ENCODE data around the gene SOX9. TPM values are rescaled to one million over a fixed set of nuclear protein-coding genes. Genes with fewer than 3 reads are reported as not detected.

SOX9 gene
- polyA plus RNA-seq, 1 donor from 2014 or later = not detected

DNA sequence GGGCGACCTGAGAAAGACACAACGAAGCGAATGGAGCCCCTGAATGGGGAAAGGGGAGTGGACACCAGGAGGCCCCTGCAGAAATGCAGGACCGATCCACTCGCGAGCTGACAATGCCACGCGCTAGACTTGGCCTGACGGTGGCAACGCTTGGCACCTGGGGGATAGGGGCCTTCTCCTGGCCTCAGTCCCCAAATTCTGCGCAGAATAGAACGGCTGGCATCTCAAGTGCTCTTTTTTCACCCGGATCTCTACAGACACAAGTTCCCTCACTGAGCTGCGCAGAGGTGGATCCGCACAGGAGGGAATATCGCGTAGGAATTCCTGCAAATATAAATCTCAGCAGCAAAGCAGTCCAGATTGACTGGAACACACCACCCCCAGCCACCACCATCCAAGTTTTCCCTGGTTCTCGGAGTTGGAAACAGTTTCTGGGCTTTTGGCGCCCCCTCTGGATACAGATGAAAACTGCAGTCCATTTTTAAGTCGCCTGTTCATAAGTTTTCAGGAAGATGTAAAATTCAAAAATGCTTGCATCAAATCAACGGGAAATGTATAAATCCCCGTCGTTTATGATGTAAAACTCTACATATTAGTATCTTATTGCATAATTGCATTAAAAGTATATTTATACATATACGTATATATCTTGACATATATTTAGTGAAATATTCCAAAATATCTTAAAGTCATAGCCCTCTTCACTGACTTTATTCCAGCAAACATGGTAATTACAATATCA, 2.3 kb upstream of the SOX9 start:
- Mint-ChIP-seq H3K27me3 (peaks cover 74% of the 10 kb centered on the region), H3K27ac (no peak overlapping the region), H3K36me3 (no peaks in the 10 kb centered on the region), H3K9me3 (peaks cover 0 to 2% (median 0%) of the 10 kb centered on the region in 3 donors), H3K4me1 (peaks cover 0 to 11% (median 5%) of the 10 kb centered on the region in 3 donors), H3K4me3 (peak overlapping the region in 3 of 4 donors; percentile 38 to 67 (median 41))

DNA sequence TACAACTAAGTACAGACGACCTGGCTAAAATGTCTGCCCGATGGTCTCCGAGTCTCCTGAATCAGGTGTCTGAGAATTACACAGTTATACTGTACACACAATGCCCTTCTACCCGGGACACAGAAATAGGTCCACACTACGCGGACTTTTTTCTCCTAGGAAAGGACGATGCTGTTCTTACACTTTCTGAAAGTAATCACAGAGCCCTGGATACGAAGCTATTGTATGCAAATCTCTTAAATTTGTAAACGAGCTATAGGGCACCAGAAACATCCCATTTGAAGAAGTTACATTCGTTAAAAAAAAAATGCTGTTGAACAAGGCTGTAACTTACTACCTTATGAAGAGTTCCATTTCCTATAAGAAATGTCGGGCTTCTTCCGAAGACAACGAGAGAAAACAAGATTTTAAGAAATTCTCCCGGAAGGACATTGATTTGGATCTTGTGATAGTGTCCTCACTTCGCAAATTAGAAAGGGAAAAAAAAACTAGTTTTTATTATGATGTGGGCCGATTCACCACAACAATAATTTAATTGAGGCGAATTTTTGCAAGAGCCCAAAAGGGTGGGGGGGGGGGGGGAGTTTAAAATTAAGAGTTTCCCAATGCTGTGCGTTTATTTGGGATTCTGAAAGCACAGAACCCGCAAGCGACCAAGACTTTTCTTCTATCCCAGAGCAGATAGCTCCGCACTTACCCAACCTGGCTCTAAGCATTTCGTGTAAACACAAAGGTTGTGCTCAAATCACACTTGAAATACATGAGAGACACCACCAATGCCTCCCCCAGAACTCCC, 1.5 kb upstream of the SOX9 start:
- peaks cover 69% of the 10 kb centered on the region for H3K27me3 Mint-ChIP-seq
- H3K27ac Mint-ChIP-seq = peak overlapping the region in 1 of 3 donors; percentile 50
- H3K4me1 Mint-ChIP-seq = peaks cover 0 to 13% (median 9%) of the 10 kb centered on the region in 3 donors
- H3K9me3 Mint-ChIP-seq = peaks cover 0 to 4% (median under 1%) of the 10 kb centered on the region in 3 donors
- peak overlapping the region in 3 of 4 donors; percentile 38 to 81 (median 43) for H3K4me3 Mint-ChIP-seq
- H3K36me3 Mint-ChIP-seq = no peaks in the 10 kb centered on the region

DNA sequence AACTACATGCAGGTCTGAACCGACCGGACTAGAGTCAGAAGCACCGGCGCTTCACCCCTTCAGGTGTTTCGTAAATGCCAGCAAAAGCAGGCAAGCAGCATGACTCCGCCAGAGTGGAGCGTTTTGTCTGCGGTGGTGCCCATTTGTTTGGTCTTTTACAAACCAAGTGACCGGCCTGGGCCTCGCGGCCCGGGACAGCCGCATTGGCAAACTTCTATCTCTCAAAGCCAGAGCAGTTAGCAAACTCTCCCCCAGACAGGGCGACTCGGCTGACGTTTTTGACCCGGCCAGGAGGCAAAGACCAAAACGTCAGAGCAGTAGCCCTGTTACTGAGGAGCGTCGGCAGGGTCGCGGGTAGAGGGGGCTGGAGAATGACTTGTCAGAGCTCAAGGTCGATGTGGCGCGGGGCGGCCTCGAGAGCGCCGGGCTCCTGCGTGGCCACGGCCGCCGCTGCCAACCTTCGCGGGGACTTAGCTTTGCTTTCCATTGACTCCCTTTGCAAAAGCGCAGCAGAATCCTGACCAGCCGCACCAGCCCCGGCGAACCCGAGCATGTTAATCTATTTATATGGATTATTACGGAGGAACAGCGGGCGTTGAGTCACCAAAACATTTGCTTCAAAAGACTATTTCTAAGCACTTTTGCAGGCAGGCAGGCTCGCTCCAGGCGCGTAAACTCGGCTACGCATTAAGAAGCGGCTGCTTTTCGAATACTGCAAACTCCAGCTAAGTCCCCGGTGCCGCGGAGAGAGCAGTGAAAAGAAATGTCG, 763 bp upstream of the SOX9 start:
- Mint-ChIP-seq H3K9me3 (peaks cover 0 to 4% (median 3%) of the 10 kb centered on the region in 3 donors), H3K27ac (no peak overlapping the region), H3K27me3 (peaks cover 67% of the 10 kb centered on the region), H3K4me1 (peaks cover 0 to 13% (median 9%) of the 10 kb centered on the region in 3 donors), H3K36me3 (no peaks in the 10 kb centered on the region), H3K4me3 (peak overlapping the region in 2 of 4 donors; percentile 43 to 84)

DNA sequence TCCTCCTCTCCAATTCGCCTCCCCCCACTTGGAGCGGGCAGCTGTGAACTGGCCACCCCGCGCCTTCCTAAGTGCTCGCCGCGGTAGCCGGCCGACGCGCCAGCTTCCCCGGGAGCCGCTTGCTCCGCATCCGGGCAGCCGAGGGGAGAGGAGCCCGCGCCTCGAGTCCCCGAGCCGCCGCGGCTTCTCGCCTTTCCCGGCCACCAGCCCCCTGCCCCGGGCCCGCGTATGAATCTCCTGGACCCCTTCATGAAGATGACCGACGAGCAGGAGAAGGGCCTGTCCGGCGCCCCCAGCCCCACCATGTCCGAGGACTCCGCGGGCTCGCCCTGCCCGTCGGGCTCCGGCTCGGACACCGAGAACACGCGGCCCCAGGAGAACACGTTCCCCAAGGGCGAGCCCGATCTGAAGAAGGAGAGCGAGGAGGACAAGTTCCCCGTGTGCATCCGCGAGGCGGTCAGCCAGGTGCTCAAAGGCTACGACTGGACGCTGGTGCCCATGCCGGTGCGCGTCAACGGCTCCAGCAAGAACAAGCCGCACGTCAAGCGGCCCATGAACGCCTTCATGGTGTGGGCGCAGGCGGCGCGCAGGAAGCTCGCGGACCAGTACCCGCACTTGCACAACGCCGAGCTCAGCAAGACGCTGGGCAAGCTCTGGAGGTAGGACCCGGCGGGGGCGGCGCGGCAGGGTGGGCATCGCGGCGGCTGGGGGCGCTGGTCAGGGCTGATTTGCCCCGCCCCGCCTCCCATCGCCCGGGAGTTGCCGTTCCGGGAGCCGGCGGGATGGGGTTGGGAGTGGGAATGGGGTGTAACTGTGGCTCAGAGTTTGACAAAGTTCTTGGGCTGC, 567 bp downstream of the SOX9 start:
- Mint-ChIP-seq H3K27ac (peak overlapping the region in 1 of 3 donors; percentile 41), H3K4me3 (peak overlapping the region in 3 of 4 donors; percentile 56 to 94 (median 70)), H3K36me3 (no peaks in the 10 kb centered on the region), H3K27me3 (peaks cover 61% of the 10 kb centered on the region), H3K9me3 (peaks cover 0 to 4% (median 3%) of the 10 kb centered on the region in 3 donors), H3K4me1 (peaks cover 0 to 10% (median 7%) of the 10 kb centered on the region in 3 donors)

DNA sequence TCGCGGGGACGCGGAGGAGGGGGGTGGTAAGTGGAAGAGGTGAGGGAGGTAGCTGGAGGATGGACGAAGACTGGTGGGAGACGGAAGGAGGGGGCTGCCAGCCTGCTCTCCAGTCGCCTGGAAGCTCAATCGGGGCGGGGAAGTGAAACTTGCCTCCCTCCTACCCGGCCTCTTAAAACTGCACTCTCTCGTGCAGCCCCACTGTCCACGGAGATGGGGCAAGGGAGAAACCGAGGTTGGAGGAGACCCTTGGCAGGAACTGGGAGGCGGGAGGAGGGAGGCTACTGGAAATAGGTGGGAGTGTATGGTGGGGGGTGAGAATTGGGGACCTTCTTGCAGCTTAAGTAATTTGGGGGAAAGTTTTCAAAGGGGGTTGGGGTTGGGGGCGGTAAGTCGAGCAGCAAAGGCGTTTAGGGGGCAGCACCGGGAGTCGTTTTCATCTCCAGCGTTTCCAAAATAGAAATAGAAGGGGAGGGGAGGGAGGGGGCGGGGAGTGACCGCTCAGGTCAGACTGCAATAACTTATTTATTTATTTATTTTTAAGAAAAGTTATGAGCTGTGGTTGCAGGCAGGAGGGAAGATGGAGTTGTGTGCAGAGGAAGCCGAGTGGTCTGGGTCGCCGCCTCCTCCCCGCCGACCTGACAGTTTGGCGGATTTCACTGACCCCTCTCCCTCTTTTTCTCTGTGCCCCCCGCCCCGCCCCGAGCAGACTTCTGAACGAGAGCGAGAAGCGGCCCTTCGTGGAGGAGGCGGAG, 1.4 kb downstream of the SOX9 start:
- H3K27ac Mint-ChIP-seq = peak overlapping the region in 1 of 3 donors; percentile 41
- peak overlapping the region in 3 of 4 donors; percentile 56 to 94 (median 63) for H3K4me3 Mint-ChIP-seq
- H3K27me3 Mint-ChIP-seq = peaks cover 55% of the 10 kb centered on the region
- H3K4me1 Mint-ChIP-seq = peaks cover 0 to 9% (median 5%) of the 10 kb centered on the region in 3 donors
- peaks cover 0 to 4% (median 3%) of the 10 kb centered on the region in 3 donors for H3K9me3 Mint-ChIP-seq
- no peaks in the 10 kb centered on the region for H3K36me3 Mint-ChIP-seq

DNA sequence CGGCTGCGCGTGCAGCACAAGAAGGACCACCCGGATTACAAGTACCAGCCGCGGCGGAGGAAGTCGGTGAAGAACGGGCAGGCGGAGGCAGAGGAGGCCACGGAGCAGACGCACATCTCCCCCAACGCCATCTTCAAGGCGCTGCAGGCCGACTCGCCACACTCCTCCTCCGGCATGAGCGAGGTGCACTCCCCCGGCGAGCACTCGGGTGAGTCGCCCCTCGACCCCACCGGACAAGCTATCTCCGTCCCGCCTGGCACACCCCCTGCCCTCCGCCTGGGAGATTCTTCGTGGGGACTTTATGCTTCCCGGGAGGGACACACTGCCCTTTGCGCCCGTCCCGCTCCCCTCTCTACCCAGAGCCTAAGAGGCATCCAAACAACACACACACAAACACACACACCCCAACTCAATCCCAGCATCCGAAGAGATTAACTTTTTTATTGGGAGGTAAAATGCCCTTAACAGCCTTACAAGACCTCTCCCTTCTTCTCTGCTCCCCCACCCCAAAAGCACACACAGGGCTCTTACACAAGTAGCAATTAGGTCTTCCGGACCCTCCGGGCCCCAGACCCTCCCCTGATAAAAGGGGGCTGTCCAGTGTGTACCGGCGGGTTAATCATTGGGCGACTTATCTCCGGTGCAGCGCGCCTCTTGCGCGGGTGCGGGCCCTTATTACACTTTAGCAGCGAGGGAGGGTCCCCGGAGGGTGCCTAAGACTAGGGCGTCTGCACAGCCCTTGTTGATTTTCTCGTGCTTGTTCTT, 2.1 kb downstream of the SOX9 start:
- H3K4me3 Mint-ChIP-seq = peak overlapping the region in 3 of 4 donors; percentile 27 to 67 (median 41)
- H3K4me1 Mint-ChIP-seq = peaks cover 0 to 8% (median 5%) of the 10 kb centered on the region in 3 donors
- H3K36me3 Mint-ChIP-seq = no peaks in the 10 kb centered on the region
- H3K27me3 Mint-ChIP-seq = peaks cover 56% of the 10 kb centered on the region
- H3K27ac Mint-ChIP-seq = no peak overlapping the region
- H3K9me3 Mint-ChIP-seq = peaks cover 2 to 4% (median 3%) of the 10 kb centered on the region in 3 donors

DNA sequence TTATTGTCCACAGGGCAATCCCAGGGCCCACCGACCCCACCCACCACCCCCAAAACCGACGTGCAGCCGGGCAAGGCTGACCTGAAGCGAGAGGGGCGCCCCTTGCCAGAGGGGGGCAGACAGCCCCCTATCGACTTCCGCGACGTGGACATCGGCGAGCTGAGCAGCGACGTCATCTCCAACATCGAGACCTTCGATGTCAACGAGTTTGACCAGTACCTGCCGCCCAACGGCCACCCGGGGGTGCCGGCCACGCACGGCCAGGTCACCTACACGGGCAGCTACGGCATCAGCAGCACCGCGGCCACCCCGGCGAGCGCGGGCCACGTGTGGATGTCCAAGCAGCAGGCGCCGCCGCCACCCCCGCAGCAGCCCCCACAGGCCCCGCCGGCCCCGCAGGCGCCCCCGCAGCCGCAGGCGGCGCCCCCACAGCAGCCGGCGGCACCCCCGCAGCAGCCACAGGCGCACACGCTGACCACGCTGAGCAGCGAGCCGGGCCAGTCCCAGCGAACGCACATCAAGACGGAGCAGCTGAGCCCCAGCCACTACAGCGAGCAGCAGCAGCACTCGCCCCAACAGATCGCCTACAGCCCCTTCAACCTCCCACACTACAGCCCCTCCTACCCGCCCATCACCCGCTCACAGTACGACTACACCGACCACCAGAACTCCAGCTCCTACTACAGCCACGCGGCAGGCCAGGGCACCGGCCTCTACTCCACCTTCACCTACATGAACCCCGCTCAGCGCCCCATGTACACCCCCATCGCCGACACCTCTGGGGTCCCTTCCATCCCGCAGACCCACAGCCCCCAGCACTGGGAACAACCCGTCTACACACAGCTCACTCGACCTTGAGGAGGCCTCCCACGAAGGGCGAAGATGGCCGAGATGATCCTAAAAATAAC, 3.0 kb downstream of the SOX9 start:
- peaks cover 49% of the 10 kb centered on the region for H3K27me3 Mint-ChIP-seq
- peaks cover 0 to 7% (median 5%) of the 10 kb centered on the region in 3 donors for H3K4me1 Mint-ChIP-seq
- H3K36me3 Mint-ChIP-seq = no peaks in the 10 kb centered on the region
- H3K4me3 Mint-ChIP-seq = peak overlapping the region in 1 of 4 donors; percentile 75
- peak overlapping the region in 2 of 3 donors; percentile 83 to 97 for H3K27ac Mint-ChIP-seq
- H3K9me3 Mint-ChIP-seq = peaks cover 2 to 3% (median 2%) of the 10 kb centered on the region in 3 donors

DNA sequence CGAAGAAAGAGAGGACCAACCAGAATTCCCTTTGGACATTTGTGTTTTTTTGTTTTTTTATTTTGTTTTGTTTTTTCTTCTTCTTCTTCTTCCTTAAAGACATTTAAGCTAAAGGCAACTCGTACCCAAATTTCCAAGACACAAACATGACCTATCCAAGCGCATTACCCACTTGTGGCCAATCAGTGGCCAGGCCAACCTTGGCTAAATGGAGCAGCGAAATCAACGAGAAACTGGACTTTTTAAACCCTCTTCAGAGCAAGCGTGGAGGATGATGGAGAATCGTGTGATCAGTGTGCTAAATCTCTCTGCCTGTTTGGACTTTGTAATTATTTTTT, 3.6 kb downstream of the SOX9 start:
- Mint-ChIP-seq H3K27me3 (peaks cover 46% of the 10 kb centered on the region), H3K4me1 (peaks cover 0 to 7% (median 5%) of the 10 kb centered on the region in 3 donors), H3K27ac (peak overlapping the region in 2 of 3 donors; percentile 83 to 97), H3K4me3 (no peak overlapping the region), H3K9me3 (peaks cover 2 to 3% (median 2%) of the 10 kb centered on the region in 3 donors), H3K36me3 (no peaks in the 10 kb centered on the region)

DNA sequence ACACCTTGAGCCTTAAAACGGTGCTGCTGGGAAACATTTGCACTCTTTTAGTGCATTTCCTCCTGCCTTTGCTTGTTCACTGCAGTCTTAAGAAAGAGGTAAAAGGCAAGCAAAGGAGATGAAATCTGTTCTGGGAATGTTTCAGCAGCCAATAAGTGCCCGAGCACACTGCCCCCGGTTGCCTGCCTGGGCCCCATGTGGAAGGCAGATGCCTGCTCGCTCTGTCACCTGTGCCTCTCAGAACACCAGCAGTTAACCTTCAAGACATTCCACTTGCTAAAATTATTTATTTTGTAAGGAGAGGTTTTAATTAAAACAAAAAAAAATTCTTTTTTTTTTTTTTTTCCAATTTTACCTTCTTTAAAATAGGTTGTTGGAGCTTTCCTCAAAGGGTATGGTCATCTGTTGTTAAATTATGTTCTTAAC, 4.4 kb downstream of the SOX9 start:
- Mint-ChIP-seq H3K4me1 (peaks cover 0 to 7% (median 5%) of the 10 kb centered on the region in 3 donors), H3K27ac (no peak overlapping the region), H3K36me3 (no peaks in the 10 kb centered on the region), H3K27me3 (peaks cover 39% of the 10 kb centered on the region), H3K9me3 (peaks cover 2 to 3% (median 2%) of the 10 kb centered on the region in 3 donors), H3K4me3 (no peak overlapping the region)

DNA sequence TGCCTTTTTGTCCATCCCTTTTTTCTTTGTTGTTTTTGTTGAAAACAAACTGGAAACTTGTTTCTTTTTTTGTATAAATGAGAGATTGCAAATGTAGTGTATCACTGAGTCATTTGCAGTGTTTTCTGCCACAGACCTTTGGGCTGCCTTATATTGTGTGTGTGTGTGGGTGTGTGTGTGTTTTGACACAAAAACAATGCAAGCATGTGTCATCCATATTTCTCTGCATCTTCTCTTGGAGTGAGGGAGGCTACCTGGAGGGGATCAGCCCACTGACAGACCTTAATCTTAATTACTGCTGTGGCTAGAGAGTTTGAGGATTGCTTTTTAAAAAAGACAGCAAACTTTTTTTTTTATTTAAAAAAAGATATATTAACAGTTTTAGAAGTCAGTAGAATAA, 4.9 kb downstream of the SOX9 start:
- no peaks in the 10 kb centered on the region for H3K36me3 Mint-ChIP-seq
- H3K27ac Mint-ChIP-seq = no peak overlapping the region
- H3K27me3 Mint-ChIP-seq = peaks cover 35% of the 10 kb centered on the region
- peaks cover 2 to 3% (median 2%) of the 10 kb centered on the region in 3 donors for H3K9me3 Mint-ChIP-seq
- peak overlapping the region in 1 of 4 donors; percentile 50 for H3K4me3 Mint-ChIP-seq
- H3K4me1 Mint-ChIP-seq = peaks cover 0 to 6% (median 5%) of the 10 kb centered on the region in 3 donors

DNA sequence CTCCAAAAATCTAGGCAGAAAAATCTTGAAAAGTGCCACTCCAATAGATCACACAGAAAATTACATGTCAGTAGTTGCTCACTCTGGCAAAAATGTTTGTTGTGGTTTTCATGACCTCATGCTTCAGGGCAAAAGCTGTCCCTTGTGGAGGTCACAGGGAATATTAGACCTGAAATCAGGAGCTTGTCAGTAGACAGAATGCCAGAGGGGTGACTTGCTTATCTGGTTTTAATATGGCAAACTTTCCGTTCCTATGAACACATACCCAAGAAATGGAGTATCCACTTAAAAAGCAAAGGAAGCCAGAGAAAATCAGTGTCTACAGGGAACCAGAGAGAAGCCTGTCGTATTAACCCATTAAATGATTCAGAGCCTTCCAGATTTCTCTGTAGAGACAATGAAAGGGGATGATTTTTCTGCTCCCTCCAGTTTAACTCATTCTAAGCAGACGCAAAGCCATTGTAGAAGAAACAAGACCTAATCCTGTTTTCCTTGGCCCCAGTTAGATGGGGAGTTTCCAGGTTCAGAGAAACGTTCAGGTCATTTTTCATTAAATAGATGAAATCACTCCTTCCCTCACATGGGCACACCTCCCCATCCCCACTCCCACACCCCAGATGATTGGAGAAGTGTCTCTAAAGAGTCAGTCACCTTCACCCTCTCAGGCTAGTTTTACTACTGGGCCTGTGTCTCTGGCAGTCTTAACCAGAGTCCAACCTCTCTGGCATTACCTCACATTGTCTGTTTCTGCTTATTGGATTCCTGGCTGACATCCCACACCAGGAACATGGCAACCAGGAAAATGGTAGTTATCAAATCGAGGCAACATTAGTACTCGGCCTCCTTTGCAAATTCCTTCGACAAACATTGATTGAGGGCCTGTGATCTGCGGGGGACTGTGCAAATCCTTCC, 6.0 kb downstream of the SOX9 start:
- Mint-ChIP-seq H3K4me3 (no peak overlapping the region), H3K4me1 (peaks cover 0 to 5% (median 5%) of the 10 kb centered on the region in 3 donors), H3K36me3 (no peaks in the 10 kb centered on the region), H3K9me3 (peaks cover 2 to 3% (median 2%) of the 10 kb centered on the region in 3 donors), H3K27me3 (peaks cover 30% of the 10 kb centered on the region), H3K27ac (no peak overlapping the region)
